Activated B cell treated with CpG ODN at 0.5 μM for 24 hours (primary cell): Measurements from ENCODE around the gene SRGAP1. TPM values are rescaled to one million over a fixed set of nuclear protein-coding genes. Genes with fewer than 3 reads are reported as not detected.

ENCODE experiments used
- ATAC-seq: fragments of 200-7000 bp; cut with Tn5 transposase; one replicate; pipeline ENCODE4 v1.10.0; 2021; ENCODE audit warnings: low read depth, mild to moderate bottlenecking, moderate library complexity
- CTCF ChIA-PET: fragments of 350-600 bp; sonication (Branson Sonifier 250); formaldehyde crosslinking; loops from one replicate; lab custom pipeline; 2021; ENCODE audit warnings: antibody characterized with exemption; lab: Charles Lee
- POLR2A ChIA-PET: fragments of 350-600 bp; sonication (Branson Sonifier 250); formaldehyde crosslinking; loops from one replicate; lab custom pipeline; 2021; ENCODE audit warnings: antibody characterized with exemption; lab: Charles Lee
- DNase-seq: peaks from one replicate; pipeline ENCODE4 v3.0.0; 2022
- H3K27ac Mint-ChIP-seq: one replicate; pipeline ENCODE4 v1.8.0; 2020; ENCODE audit warnings: mixed read lengths
- H3K27me3 Mint-ChIP-seq: one replicate; pipeline ENCODE4 v1.8.0; 2021; ENCODE audit warnings: mixed read lengths
- H3K36me3 Mint-ChIP-seq: one replicate; pipeline ENCODE4 v1.8.0; 2021; ENCODE audit warnings: low read depth, mixed read lengths
- H3K4me1 Mint-ChIP-seq: one replicate; pipeline ENCODE4 v1.8.0; 2021; ENCODE audit warnings: mixed read lengths
- H3K4me3 Mint-ChIP-seq: one replicate; pipeline ENCODE4 v1.8.0; 2020; ENCODE audit warnings: mild to moderate bottlenecking, mixed read lengths
- H3K9me3 Mint-ChIP-seq: one replicate; pipeline ENCODE4 v1.8.0; 2020; ENCODE audit warnings: mixed read lengths
- CTCF ChIP-seq: fragments of 200-600 bp; IDR thresholded peaks from one replicate; pipeline ENCODE4 v1.8.0; 2022; ENCODE audit warnings: antibody characterized with exemption, mild to moderate bottlenecking
- intact Hi-C: fragments of 100-400 bp; cut with micrococcal nuclease; formaldehyde crosslinking; loops from one replicate; pipeline ENCODE4 v1.15.1; 2024
- total RNA-seq: library from RNA; stranded (reverse); gene quantifications from 2 replicates; pipeline ENCODE4 v1.2.3, GENCODE V29; 2022

Gene SRGAP1
- total RNA-seq, 1 donor from 2014 or later: 1.1 TPM

DNA sequence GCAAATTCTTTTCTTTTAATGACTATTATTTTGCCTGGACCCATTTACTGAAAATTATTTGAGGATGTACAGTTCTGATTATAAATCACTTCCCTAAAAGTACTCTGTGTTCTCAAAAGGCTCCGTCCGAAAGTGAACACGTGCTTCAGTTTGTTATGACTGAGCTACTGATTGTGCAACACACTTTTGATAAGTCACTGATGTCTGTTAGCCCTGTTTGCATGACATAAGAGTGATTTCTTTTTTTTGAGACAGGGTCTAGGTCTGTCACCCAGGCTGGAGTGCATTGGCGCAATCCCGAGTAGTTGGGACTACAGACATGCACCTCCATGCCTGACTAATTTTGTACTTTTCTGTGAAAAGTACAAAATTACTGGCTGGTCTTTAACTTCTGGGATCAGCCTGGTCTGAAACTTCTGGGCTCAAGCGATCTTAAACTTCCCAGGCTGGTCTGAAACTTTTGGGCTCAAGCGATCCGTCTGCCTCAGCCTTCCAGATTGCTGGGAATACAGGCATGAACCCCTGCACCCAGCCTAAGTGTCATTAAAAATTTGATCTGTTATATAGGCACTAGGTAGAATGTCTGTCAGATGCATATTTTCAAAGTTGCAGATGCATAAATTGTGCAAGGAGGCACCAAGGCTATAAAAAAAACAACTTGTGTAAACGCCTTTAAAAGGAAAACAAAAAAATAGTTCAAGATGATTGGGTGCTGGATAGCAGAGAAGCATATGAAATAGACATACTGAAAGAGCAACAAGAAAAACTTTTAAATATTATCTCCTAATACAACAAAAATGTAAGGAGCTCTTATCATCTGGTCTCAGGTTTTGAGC, 111.5 kb downstream of the SRGAP1 start:
- Mint-ChIP-seq H3K4me1 (no peaks in the 10 kb centered on the region), H3K36me3 (no peaks in the 10 kb centered on the region), H3K27me3 (peaks cover 4% of the 10 kb centered on the region), H3K27ac (no peak overlapping the region), H3K4me3 (no peak overlapping the region), H3K9me3 (no peaks in the 10 kb centered on the region)
- DNase-seq (no peak), ATAC-seq (no peak)
- CTCF ChIA-PET: no interaction called here
- POLR2A ChIA-PET: no interaction called here
- intact Hi-C loops: no loop called here
- no peak for TF ChIP-seq CTCF

GRCh38 chr12:63957496-63957895, 113.0 kb downstream of the SRGAP1 start:
- Mint-ChIP-seq H3K9me3 (no peaks in the 10 kb centered on the region), H3K27ac (no peak overlapping the region), H3K4me1 (no peaks in the 10 kb centered on the region), H3K36me3 (no peaks in the 10 kb centered on the region), H3K4me3 (no peak overlapping the region), H3K27me3 (peaks cover 5% of the 10 kb centered on the region)
- POLR2A ChIA-PET: no interaction called here
- DNase-seq (no peak), ATAC-seq (no peak)
- intact Hi-C loops: no loop called here
- no peak for TF ChIP-seq CTCF
- CTCF ChIA-PET: no interaction called here

DNA sequence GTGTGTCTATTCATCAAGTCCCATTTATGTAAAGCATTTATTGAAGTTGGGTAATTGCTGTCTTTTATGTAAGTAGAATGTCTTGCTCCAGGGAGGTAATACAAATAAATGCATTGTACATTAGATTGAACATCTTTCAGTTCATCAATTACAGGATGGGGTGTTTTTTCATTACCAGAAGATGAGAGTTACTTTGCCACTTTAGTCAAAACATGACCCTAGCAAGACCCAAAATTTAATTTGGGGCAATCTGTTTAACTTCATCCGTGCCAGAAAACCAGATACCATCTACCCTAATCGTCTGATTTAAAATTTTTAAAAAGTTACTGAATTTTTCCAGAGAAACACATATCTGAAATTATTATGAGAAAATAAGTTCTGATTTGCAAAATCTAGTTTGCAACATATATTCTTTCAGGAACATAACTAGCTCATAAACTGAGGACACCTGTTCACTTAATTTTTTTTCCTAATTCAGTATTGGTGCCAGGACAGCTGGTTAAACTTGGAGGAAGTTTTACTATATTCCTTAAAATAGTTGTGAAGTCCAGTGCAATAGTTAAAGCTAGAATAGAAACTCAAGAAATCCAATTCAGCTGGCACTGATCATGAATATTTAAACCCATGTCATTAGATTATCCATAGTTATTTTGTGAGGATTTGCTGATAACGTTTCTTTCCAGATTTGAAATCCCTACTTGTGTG, 114.5 kb downstream of the SRGAP1 start:
- no peak for TF ChIP-seq CTCF
- no peaks in the 10 kb centered on the region for H3K4me1 Mint-ChIP-seq
- intact Hi-C loops: no loop called here
- no peak overlapping the region for H3K4me3 Mint-ChIP-seq
- no peak overlapping the region for H3K27ac Mint-ChIP-seq
- H3K9me3 Mint-ChIP-seq: no peaks in the 10 kb centered on the region
- no peaks in the 10 kb centered on the region for H3K36me3 Mint-ChIP-seq
- no peak for ATAC-seq
- POLR2A ChIA-PET: no interaction called here
- no peak for DNase-seq
- CTCF ChIA-PET: no interaction called here
- H3K27me3 Mint-ChIP-seq: peaks cover 1% of the 10 kb centered on the region

DNA sequence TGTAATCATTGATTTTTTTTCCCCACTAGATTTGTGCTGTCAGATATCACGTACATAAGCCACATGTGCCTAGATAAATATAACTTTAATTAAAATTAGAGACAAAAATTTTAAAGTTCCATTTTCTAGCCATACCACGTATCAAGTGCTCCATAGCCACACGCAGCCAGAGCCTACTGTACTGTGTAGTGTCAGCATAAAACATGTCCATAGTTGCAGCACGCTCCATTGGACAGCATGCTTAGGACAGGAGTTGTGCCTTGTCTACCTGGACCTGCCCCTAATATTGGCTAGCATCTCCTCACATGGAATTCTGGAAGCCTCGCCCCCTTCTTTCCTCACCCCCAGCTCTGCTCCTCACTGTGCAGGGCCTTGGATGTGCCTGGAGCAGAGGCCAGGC, 116.5 kb downstream of the SRGAP1 start:
- peaks cover 1% of the 10 kb centered on the region for H3K27me3 Mint-ChIP-seq
- DNase-seq (no peak), ATAC-seq (no peak)
- CTCF ChIA-PET: no interaction called here
- H3K4me3 Mint-ChIP-seq: no peak overlapping the region
- H3K36me3 Mint-ChIP-seq: no peaks in the 10 kb centered on the region
- POLR2A ChIA-PET: no interaction called here
- H3K27ac Mint-ChIP-seq: no peak overlapping the region
- no peaks in the 10 kb centered on the region for H3K4me1 Mint-ChIP-seq
- TF ChIP-seq CTCF: no peak
- no peaks in the 10 kb centered on the region for H3K9me3 Mint-ChIP-seq
- intact Hi-C loops: no loop called here

DNA sequence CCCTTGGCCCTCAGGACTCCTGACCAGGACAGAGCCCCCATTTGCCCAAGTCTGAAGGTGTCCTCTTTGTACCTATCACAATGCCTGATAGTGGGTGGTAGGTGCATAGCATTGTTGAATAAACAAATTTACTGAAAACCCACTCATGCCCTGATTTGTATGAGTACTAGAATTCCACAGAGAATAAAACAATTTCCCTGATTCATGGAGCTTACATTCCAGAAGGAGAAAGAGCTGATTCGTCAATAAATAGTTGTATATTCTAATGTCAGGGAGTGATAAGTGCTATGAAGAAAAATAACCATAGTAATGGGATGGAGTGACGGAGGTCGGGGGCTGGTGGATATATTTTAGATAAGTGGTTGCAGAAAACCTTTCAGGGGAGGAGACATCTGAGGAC, 117.0 kb downstream of the SRGAP1 start:
- Mint-ChIP-seq H3K27ac (no peak overlapping the region), H3K36me3 (no peaks in the 10 kb centered on the region), H3K9me3 (no peaks in the 10 kb centered on the region), H3K27me3 (peaks cover 1% of the 10 kb centered on the region), H3K4me3 (no peak overlapping the region), H3K4me1 (no peaks in the 10 kb centered on the region)
- TF ChIP-seq CTCF: no peak
- ChIA-PET CTCF (no interaction called here), POLR2A (no interaction called here)
- DNase-seq (no peak), ATAC-seq (no peak)
- intact Hi-C loops: no loop called here
